Measurements from ENCODE around the gene RHOT2.

Gene RHOT2

DNA sequence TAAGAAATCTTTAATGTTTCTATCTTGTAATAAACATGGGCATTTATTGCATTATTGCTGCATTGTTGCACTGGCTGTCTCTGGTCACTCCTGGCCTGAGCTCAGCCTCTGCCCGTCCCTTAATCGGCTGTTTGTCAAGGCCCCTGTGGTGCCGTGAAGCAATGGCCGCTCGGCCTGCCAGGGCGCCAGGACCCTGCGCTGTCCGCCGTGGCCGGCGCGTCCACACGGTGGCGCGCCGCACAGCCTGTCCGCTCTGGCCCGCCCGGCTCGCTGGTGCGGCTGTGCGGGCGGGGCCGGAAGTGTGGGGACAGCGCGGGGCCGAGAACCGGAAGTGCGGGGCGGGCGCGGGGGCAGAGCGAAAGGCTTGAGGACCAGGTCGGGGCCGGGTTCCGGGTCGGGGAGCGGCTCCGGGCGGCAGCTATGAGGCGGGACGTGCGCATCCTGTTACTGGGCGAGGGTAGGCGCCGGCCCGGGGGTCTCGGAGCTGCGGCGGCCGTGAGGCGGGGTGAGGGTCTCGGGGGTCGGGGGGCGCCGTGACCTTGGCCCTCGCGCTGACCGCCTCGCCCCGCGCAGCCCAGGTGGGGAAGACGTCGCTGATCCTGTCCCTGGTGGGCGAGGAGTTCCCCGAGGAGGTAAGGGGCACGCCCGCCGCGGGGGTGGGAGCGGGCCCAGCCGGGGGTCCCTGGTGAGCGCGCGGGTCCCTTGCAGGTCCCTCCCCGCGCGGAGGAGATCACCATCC lies at the start of gene RHOT2:
Gene RHOT2, plus strand, starts transcription at position 353 of the 739 bp plus-strand sequence. Its CDS starts 68 bp downstream, at position 421.
- peak; percentile 96 for DNase-seq

DNA sequence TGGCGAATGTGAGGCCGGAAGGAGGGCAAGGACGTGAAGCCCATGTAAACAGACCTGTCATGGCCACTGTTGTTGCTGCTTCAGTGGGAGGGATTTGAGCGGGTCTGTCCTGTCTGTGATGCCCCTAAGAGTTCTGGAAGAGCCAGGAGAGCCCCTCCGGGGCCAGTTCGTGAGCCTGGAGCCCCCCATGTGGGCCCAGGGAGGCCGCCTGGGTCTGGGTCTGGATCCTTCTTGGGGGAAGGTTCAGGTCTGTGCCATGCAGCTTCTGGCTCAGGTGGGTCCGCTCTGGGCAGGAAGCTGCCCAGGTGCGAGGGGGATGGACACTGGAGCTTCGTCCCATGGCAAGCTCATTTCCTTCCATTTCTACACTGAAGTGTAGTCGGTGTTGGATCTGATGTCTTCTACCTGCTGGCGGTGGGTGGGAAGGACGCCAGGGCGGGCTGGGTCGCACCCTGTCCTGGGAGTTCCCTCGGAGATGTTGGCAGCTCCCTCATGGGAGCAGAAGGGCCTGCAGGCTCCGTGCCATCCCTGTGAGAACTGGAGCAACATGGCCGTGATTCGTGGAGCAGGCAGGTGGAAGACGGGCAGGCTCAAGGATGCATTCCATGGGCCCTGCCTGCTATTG lies 48.3 kb upstream of the RHOT2 start:
- DNase-seq: no peak

DNA sequence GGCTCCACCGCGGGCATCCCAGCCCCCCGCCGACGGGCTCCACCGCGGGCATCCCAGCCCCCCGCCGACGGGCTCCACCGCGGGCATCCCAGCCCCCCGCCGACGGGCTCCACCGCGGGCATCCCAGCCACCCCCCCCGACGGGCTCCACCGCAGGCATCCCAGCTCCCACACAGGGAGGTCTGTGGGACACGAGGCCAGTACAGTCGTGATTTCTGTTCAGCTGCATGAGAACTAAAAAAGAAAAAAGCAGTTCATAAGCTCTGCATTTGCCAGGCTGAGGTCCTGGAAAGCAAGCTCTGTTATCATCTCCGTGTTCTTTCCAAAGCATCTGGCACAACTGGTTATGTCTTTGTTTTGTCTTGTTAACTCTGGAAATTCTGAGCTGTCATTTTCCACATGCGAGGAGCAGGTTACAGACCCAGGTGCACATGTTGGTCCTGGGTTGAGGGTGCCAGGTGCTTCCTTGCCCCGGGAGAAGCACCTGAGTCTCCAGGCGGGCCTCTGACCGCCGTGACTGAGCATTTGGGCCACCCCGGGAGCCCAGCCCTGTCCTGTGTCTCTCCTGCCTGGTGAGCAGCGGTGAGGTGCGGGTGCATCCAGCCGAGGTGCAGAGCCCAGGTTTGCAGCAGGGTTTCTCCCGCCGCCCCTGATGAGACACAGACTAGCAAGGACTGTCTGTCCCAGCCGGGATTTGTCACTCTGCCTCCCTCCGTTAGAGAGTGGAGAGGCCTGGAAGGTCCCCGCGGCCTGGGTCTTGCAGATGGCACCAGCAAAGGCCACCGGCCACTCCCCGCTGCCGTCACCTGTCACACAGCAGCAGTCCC lies 47.0 kb upstream of the RHOT2 start:
- no peak for DNase-seq

DNA sequence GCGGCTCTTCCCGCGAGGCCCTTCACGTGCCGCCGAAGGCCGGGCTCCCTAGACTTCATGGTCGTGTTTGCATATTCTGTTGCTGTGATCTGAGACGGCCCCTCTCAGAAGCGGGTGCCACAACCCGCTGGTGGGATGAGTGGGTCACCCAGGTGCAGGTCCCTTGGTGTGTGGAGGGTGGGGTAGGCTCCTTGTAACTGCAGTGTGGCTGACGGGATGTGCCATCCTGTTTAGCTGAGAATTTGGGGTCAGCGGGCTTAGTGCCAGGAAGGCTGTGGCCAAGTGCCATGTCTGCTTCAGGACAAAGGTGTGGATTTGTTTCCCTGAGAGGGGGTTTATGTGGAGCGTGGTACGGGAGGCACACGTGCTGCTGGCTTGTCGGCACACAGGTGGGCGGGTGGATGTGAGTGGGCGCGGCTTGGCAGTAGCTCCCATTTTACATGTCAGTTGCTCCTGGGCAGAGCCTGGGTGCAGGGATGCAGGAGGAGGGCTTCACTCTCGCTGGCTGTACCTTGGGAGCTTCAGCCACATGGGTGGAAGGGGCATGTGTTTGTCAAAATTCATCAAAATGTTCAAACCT lies 46.3 kb upstream of the RHOT2 start:
- no peak for DNase-seq

DNA sequence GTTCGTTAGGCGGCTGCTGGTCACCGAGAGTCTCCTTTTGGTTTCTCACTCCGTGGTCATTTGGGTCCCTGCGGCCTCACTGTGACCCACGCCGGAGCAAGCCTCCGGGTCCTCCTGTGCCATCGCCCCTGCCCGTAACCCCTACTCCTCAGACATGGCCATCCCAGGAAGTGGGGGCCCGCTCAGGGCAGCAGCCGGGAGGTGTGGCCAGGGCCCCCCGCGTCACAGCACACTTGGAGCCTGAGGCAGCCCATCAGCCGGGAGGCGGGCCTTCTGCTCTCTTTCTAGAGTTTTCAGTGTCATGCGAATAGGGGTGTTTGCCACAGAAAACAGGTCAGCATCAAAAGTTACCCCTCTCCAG lies 45.0 kb upstream of the RHOT2 start:
- no peak for DNase-seq

DNA sequence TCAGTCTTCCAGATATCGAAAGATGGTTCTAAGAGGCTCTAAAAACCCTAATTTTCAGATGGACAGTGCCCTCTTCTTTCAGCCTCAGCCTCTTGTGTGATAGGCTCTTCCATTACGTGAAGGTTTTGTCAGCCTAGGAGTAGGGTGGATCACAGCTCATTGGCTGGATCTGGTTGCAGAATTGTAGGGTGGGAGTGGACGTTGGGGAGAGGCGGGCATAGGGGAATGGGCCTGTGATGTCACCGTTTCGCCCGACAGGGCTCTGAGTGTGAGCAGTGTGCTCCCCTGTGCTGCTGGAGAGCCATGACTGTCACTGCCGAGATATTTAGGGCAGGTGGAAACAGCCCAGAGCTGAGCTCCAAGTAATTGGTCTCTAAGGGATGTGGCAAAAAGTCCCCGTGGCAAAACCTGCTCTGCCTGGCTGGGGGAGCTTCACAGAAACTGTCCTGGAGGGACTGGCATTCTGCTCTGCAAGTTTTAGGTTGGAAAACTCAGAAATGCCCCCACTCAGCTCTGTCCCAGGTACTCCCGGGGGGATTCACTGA lies 43.3 kb upstream of the RHOT2 start:
- DNase-seq: no peak

DNA sequence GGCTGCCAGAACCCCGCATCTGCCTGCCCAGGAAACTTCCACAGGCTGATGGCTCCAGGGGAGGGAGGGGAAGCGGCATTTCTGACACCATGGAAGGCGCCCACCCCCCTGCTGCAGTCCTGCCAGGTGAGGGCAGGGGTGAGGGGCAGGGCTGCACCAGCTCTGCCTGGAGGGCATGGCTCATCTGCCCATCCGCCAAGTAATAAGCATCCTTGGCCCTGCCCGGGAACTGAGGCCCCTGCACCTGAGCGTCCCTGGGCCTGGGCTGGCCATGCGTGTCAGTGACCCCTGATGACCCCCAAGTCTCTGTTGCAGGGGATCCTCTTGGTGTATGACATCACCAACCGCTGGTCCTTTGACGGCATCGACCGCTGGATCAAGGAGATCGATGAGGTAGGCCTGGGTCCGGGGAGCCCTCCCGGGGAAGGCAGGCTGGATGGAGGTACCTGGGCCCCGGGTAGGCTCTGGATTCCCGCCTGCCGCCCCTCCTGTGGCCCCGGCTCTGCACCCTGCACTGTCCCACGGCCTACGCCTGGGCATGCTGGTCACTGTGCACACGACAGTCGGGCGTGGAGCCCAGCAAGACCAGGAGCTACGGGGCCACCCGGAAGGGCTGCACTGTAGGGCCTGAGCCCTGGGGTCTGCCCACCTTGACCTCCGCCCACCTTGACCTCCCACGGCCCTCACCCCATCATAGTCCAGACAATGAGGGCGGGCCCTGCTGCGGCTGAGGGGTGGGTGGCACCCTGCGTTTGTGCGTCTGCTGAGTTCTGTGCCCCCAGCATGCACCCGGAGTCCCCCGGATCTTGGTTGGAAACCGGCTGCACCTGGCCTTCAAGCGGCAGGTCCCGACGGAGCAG lies 42.6 kb upstream of the RHOT2 start:
- no peak for DNase-seq

DNA sequence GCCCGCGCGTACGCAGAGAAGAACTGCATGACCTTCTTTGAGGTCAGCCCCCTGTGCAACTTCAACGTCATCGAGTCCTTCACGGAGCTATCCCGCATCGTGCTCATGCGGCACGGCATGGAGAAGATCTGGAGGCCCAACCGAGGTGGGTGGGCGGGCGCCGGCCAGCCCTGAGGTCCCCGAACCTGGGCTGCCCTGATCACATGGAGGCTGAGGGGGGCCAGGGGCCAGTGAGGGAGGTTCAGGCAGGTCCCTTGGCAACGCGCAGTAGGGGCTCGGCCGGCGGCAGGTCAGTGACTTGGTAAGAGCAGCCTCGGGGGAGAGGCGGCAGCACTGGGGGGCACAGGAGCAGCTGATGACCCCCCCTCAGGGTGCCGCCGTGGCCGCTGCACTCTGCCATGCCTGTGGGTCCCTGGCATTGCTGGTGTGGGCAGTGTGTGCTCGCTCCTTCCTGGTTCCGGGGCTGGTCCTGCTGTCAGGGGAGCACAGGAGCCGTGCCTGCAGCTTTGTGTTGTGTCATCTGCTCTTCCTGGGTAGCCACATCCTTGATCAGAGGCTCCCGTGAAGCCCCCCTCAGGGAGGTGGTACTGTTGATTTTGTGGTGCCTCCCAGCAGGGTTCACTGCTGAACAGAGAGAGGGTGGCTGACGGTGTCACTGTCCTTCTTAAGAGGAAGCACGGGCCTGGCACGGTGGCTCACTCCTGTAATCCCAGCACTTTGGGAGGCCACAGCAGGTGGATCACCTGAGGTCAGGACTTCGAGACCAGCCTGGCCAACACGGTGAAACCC lies 41.8 kb upstream of the RHOT2 start:
- DNase-seq: no peak

DNA sequence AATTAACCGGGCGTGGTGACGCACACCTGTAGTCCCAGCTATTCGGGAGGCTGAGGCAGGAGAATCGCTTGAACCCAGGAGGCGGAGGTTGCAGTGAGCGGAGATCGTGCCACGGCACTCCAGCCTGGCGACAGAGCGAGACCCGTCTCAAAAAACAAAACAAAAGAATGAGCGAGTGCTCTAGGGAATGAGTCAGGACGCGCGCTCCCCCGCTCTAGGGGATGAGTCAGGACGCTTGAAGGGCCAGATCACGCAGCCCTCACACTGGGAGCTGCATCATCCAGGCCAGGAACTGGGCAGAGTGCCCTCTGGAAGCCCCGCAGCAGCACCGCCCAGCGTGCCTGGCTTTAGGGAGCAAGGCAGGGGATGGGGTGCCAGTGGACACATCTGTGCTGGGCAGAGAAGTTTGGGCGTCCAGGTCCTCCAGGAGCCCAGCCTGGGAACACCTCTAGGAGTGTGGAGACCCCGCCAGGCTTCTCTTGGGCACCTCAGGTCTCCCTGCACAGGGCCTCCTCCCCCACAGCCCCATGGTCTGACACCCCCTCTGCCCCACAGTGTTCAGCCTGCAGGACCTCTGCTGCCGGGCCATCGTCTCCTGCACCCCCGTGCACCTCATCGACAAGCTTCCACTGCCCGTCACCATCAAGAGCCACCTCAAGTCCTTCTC lies 41.0 kb upstream of the RHOT2 start:
- no peak for DNase-seq

DNA sequence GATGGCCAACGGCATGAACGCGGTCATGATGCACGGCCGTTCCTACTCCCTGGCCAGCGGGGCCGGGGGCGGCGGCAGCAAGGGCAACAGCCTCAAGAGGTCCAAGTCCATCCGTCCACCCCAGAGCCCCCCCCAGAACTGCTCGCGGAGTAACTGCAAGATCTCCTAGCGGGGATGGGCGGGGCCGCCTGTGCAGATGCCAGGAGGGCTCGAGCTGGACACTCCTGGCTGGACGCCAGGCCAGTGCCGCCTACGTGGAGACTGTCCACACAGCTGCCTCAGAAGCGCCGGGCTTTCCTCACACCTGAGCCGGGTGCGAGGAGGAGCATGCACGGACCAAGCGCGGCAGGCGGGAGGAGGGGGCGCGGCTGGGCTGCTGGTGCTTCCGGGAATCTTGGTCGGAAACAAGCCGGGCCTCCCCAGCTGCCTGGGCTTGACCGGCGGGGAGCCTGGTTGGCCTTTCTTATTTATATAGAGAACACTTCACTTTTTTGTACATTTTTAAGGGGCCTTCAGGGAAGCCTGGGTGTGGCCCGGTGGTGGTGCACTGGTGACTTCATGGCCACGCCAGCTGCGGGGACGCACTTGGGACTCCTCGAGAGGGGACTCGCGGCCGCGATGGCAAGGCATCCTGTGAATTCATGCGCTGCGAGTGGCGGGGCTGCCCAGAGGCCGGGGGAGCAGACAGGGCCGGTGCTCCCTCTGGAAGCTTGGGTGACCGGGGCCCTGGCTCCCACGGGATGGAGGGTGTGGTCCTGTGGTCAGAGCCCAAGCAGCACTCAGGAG lies 40.3 kb upstream of the RHOT2 start:
- DNase-seq: no peak

DNA sequence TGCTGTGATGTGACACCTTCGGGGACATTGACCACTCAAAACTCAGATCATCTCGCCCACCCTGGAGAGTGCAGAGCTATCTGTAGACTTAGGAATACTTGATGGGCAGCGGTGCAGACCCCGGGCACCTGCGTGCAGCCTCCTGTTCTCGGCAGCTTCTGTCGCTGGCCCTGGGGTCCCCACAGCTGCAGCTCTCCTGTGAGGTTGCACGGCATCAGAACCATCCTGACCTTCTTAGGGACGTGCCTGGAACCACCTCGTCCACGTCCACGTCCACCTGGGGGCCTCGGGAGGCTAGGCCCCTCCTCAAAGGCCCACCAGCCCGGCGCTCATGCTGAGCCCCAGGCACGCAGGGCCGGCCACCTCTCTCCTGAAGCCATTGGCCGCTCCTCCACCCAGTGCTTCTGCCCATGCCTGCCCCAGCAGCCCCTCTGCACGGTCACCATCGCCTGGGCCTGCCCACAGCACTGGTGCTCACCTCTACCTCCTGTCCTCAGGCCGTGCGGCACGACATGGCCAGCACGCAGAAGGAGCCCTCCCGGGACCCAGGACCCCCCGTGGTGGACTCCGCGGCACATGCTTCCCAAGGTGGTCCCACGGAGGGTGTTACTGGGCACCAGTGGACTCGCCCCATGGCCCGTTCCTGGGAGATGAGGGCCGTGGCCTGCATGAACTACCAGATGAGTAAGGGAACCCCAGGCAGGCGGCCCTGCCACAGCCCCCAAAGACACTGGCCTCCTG lies 39.4 kb upstream of the RHOT2 start:
- no peak for DNase-seq

DNA sequence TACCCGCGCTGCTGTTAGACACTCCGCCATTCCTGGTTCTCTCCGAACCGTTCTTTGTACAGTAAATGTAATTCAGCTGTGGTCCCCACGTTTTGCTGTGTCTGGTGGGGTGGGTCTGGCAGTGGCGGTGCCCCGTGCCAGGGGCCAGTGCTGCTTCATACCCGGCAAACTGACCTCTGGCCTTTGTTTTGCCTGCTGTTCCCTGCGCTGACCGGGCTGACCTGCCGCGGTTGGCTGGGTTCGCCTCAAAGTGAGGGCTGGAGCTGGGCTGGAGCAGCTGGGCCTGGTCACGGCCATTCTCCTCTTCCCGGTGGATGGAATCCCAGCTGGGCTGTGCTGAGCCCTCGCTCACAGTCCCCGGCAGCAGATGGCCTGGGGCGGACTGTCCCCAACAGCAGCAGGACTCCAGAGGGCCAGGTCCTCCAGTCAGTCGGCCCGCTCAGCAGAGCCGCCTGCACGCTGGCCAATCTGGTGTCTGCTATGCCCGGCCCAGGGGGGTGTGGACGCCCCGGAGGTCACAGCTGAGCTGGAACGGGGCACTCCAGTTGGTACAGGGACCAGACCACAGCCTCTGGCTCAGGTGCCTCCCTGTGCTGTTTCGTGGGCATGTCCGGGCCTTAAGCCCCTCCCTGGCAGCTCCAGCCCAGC lies 38.6 kb upstream of the RHOT2 start:
- no peak for DNase-seq

DNA sequence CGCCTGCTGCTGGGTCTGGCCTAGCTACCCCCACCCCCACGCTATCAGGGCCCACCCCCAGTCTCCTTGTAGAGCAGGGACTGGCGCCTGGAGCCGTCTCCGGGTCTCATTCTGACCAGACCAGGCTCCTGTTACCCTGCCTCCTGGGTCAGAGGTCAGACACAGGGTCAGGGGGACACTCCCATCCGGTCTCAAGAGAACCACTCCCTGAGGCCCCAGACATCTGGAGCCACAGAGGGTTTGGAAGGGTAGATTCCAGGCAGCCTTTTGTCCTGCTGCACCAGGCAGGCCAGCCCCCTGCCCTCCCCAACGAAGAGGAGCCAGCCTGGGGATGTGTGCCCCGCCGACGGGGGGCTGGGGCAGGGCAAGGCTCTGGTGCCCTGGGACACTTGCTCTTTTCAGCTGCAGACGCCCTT lies 38.1 kb upstream of the RHOT2 start:
- DNase-seq: no peak

DNA sequence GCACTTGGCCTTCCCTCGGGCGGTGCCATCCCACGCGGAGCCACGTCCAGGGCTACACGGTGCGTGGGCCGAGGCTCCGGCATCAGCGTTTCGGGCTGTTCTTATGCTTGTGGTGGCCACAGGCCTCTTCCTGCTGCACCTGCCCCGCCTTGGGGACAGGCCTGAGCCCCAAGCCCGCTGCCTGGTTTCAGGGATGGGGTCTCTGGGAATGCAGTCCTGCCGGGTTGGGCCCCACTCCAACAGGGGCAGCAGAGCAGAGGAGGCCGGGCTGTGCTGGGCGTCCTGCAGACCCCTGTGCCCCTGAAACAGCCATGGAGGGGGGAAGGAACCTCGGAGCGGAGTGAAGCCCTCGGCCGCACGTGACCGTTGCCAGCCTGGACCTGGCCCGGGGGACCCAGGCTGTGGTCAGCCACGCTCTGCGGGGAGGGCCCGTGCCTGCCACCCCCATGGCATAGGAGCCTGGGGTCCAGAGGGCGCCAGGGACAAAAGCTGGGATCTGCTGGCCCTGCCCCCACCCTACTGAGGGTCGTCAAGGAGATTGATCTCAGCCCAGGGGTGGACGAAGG lies 37.6 kb upstream of the RHOT2 start:
- no peak for DNase-seq

DNA sequence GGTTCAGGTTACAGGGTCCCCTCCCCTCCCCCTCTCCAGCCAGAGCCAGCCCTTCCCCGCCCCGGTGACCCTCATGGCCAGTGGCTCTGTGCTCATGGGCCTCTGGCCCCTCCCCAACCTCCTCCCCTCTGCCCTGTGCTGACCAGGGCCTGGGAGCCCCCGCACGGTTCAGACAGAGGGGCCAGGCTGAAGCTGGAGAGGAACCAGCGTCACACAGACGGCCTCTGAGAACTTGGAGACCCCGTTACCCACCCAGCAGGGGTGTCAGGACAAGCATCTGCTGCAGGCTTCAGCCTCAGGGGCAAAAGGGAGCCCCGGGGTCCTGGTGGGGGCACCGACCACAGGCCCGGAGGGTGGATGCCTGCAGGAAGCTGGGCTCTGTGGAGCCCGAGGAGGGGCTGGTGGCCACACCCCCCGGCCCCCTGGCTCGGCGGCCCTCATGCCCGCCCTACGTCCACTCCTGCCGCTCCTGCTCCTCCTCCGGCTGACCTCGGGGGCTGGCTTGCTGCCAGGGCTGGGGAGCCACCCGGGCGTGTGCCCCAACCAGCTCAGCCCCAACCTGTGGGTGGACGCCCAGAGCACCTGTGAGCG lies 37.0 kb upstream of the RHOT2 start, which contains the start of gene WFIKKN1:
Gene WFIKKN1, plus strand, starts transcription at position 171 of the 591 bp plus-strand sequence. Its CDS starts 269 bp downstream, at position 440.
- DNase-seq: no peak

DNA sequence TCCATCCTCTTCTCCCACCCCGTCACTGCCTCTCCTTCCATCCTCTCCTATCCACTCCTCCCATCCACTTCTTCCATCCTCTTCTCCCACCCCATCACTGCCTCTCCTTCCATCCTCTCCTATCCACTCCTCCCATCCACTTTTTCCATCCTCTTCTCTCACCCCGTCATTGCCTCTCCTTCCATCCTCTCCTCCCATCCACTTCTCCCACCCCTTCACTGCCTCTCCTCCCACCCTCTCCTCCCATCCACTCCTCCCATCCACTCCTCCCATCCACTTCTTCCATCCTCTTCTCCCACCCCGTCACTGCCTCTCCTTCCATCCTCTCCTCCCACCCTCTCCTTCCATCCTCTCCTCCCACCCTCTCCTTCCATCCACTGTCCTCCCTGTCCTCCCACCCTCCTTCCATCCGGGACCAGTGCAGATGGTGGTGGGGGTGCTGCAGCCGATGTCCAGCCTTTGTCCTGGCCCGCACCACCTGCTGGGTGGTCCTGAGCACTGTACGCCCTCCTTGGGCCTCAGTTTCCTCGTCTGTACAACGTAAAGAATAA lies 36.0 kb upstream of the RHOT2 start:
- DNase-seq: no peak
